GM20431 (cell line): ENCODE data around the gene PALLD.

Experiments used
- in situ Hi-C: fragments of 300-500 bp; cut with MseI, MboI; formaldehyde crosslinking; loops from one replicate; pipeline ENCODE4 v1.15.0; 2020; ENCODE audit warnings: low sequenced_read_pairs; ENCODE audit not compliant: unreplicated experiment

PALLD gene

DNA sequence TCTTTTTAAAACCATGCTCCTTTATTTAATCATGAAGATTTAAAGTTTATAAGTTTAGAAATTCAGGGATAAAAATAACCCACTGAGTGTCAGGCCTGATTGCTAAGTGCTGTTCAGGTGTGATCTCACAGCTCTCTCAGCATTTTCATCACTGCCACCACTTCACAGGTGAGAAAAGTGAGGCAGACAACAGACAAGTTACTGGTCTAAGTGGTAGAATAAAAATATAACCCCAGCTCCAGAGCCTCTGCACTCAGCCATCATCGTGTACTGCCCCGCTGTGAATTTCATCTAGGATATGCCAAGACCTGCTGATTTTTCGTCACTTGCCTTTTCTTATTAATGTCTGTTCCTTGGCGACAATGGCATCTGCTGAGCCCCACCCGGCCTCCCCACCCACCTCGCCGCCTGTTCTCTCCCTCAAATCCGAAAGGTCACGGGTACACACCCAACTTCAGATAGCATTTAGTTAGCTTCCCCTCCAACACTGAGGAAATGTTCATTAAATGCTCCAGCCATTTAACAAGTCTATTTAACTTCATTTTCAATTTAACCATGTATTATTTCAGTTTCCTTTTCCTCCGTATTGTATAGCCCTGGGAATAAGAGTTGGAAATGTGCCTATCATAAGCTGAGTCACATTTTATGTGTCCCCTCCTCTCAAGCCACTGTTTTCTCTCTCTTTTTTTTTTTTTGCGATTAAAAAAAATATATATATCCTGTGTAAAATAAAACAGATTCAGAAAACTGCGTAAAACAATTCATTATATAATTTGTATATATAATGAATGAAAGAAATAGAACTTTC is 276.7 kb downstream of the PALLD start:
- in situ Hi-C loops = no loop called here

DNA sequence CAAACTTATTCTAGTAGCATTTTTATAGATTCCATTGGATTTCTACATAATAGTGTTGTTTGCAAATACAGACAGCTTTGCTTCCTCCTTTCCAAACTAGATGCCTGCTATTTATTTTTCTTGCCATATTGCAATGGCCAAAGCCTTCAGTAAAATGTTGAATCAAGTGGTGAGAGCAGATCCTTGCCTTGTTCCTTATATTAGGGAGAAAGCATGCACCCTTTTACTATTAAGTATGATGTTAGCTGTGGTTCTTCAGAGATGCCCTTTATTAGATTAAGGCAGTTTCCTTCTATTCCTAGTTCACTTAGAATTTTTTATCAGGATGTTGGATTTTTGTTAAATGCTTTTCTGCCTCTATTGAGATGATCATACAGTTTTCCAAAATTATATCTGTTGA is 279.5 kb downstream of the PALLD start:
- in situ Hi-C loops = no loop called here

DNA sequence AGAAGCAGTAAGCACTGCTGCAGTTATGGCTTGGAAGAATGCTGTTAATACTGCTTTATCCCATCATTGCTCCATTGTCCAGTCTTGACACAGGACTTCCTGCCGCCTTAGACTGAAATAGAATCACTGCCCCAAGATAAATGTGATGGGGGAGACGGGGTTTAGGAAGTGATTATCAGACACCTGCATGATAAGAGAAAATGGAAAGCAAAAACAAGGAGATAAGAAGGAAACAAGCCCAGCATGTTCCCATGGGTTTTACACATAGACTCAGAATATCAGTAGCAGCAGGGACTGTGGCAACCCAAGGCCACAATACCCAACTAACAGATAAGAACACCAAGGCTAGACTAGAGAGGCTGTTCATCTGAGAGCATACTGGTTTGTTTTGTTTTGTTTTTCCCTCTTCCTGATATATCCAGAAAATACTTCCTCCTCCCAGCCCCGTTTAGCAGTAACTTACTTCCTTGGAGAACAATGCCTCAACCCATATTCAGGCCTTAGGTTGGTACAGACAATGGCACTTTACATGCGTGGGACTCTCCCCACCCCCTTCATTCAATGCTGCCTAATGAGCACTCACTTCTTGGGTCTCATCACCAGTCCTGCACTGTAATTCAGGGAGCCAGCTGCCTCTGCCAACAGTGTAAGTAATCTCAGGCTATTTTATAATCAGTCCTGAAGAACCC is 280.6 kb downstream of the PALLD start:
- in situ Hi-C loops = no loop called here

DNA sequence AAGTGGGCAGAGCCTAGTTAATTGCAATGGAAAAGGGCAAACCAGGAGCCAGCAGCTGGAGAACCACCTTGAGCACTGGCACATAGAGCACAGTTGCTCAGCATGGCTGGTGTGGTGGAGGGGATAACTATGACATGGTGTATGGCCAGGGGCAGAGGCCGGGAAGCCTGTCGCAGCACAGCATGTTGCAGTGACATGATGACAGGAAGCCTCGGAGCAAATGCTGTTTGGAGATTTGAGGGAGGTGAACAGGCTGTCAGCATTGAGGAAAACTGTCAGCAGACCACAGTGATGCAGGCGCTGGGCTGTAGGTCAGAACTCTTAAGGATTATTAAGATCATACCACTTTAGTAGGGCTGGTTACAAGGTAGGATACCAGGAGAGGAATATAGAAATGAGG is 284.5 kb downstream of the PALLD start:
- in situ Hi-C loops = no loop called here

DNA sequence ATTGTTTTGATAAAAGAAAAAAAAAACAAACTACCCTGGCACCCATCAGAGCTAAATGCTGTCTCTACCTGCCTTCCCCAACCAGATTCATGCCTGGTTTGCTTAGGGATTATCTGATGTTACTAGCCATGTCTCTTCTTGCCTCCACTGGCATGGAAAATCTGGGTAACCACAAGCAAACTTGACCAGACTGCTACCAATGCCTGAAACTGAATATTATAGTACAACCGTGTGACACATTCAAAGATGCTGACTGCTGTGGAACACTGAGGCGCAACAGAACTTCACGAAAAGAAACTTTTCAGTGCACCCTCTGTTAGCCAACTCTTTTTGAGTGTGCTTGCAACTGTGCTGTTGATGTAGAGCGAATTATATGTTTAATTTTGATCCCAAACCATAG is 285.1 kb downstream of the PALLD start:
- in situ Hi-C loops = no loop called here

DNA sequence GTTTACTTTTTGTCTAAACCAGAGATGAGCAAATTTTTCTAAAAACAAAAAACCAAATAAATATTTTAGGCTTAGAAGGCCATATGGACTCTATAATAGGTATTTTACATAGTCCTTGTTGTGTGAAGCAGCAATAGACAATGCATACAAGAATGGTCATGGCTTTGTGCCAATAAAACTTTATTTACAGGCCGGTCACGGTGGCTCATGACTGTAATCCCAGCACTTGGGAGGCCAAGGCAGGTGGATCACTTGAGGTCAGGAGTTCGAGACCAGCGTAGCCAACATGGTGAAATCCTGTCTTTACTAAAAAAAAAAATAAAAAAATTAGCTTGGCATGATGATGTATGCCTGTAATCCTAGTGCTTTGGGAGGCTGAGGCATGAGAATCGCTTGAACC is 285.6 kb downstream of the PALLD start:
- in situ Hi-C loops = no loop called here

DNA sequence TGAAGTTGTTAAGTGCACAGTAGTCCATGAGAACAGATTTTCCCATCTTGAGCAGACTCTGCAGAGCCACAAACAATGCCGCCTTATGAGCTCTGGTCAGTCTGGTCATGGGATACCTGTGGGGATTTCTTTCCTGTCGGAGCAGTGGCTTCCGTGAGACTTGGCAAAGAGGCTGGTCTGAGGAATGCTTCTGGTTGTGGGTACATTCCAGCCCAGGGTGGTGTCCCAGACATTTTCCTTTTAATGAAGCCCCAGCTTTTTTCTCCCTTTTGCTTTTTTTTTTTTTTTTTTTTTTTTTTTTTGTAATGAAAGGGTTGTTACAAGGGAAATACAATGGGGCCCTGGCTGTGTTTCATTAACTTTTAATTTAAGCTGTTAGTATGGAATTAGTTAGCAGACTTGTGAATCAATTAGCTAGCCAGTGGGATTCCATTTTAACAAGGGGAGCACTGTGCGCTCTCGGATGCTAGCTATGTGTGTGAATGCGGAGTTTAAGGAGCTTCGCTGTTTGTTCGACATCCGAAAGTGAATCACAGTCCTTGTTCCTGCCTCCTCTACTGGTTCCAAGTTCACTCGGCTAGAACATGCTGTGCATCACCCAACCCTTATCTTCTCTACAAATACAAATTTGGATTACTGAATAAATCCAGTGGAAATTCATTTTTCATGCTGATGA is 288.1 kb downstream of the PALLD start:
- in situ Hi-C loops = no loop called here

DNA sequence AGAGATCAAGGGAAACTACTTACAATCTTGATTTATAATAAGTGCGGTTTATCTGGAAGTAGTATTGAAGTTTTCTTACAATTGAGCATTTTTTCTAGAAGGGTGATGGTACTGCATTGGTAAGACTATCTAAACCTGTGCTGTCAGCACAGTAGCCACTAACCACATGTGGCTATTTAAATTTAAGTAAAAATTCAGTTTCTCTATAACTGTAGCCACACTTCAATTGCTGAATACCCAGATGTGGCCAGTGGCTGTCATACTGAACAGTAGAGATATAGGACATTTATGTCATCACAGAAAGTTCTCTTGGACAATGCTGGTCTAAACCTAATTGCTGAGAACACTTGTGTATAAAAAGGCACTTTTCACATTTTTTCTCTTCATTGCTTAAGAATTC is 290.5 kb downstream of the PALLD start:
- in situ Hi-C loops = no loop called here

DNA sequence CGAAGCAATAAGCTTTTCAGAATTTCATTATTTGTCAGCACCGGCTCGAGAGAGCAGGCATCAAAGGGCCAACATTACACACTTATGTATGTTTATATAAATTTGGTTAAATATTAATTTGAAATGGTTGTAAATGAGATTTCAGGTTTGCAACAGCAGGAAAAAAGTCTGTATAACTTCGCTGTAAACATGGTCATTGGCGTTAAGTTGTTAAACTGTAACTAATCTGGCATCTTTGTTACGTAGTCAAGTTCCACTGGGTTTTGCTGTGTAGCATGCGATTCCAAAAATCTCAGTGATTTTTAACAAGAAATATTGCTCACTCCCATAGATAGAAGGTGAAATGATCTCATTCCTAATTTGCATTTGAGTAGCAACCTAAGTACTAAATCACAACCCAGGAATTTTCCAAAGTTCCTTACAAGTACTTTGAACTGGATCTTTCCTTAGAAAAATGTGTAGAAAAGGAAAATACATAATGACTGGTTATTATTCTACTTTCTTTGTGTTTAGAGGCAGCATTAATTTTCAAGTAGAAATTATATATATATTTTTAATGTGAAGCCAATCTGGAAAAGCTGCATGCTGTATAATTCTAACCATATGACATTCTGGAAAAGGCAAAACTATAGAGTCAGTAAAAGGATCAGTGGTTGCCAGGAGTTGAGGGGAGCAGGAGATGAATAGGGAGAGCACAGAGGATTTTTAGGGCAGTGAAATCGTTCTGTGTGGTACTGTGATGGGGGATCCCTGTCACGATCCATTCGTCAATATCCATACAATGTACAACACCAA is 291.1 kb downstream of the PALLD start:
- in situ Hi-C loops = no loop called here

DNA sequence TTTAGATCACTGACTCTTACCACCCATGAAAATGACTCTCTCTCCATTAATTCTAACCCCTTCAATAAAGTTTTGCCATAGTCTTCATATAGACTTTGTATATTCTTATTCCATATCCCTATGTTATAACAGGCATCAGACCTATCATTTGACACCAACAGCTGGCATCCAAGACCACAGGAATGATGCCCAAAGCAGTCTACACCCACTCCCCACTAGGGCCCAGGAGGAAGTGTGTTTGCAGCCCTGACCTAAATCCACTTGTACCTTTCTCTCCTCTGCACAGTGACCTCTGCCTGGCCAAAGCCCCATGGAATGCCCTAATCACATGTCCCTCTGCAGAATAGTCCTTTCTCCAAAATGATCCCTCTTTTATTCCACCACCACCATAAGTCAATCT is 294.0 kb downstream of the PALLD start:
- in situ Hi-C loops = no loop called here

DNA sequence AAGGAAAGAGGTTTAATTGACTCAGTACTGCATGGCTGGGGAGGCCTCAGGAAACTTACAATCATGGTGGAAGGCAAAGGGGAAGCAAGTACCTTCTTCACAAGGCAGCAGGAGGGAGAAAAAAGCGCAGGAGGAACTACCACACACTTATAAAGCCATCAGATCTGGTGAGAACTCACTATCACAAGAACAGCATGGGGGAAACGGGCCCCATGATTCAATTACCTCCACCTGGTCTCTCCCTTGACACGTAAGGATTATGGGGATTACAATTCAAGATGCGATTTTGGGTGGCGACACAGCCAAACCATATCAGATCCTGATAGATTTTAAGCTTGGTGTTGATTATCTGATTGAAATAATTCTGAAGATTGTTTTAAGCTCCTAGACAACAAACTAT is 294.5 kb downstream of the PALLD start:
- in situ Hi-C loops = no loop called here

DNA sequence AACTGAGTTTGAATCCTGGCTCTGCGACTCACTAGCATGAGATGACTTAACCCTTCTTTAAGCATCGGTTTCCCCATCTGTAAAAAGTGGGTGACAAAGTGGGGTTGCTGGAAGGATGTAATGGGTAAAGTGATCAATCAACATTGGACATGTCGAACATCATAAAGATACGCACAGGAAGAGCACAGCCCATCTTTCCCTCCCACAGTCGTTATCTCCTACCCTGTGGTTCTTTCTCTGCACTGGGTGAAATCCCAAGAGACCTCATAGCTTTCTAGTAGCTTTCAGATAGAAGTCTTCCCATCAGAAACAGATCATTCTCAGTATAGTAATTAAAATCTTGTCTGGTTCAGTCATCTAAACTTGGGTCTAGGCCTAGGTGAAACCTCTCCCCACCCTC is 296.7 kb downstream of the PALLD start:
- in situ Hi-C loops = no loop called here

DNA sequence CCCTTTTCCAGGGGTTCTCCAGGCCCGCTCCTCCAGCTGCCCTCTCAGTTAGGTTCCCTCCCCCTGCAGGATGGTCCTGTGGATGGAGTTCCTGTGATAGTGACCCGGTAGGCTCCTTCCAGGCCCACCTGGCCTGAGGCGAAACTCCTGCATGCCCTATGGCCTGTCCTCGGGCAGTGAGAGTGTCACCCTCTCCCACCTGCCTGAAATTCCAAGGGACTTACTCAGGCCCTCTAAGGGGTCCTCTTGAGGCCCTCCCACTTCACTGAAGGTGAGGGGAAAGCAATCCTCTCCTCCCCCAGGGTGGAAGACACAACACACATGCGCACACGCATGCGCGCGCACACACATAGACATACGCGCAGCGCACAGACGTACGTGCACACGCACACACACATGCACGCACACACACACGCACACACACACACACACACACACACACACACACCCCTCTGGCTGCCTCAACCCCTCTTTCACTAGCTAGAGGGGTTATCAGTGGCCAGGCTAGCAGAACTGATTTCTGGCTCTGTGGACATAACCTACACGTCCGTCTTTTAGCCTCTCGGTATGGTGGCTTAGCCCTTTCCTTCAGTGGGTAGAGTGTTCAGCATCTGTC is 297.3 kb downstream of the PALLD start:
- in situ Hi-C loops = no loop called here

DNA sequence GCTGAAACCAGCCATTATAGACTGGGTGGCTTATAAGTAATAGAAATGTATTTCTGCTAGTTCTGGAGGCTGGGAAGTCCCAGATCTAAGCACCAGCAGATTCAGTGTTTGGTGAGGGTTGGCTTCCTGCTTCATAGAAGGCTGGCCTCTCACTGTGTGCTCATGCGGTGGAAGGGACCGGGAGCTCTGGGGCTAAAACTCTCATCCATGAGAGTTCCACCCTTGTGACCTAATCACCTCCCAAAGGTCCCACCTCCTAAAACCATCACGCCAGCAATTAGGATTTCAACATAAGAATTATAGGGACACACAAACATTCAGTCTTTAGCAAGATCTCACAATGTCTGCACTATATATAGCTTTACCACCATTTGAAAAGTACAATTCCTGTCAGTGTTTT is 298.0 kb downstream of the PALLD start:
- in situ Hi-C loops = no loop called here

DNA sequence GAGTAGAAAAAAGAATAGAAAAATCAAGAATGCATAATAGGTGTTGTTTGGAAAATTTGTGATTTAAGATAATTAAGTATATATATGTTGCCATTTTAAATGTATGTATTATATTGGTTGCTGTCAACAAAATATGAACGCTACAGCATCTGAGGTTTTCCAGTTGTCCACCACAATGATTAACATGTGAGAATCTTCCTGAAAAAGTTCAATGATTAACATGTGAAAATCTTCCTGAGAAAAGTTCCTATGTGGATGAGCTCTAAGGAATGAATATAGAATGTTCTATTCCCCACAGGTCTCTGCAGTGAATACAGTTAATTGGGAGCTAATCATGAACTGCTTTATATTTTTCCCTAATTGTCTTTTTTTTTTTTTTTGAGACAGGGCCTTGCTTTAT is 298.5 kb downstream of the PALLD start:
- in situ Hi-C loops = no loop called here

DNA sequence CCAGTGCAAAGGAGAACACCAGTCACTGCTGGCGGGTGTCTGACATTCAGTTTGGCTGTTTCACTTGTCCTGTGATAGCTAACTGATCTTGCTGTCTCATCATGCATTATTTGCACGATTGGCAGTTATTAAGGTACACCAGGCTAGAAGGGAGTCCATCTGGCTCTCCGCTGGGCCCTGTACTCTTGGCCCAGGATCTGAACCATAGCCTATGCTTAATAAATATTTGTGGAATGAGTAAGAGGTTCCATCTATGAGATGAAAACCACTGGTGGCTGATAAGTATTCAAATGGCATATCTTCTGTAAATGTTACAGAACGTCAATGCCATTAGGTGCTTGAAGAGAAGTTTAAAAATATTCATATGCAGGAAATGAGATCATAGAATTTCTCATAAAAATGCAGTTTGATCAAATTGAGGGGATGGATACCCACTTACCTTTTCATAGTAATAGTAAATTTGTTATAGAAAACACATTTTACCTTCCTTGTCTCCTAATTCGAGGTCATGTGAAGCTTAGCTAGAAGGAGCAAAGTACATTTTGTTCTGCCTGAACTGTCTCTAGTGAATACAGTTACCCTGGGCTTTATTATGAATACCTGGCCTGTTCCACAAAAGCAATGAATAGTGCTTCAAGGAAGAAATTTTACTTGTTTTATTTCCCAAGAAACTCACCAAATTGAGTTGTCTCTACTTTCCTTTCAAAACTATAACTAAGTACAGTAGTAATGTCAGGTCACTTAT is 299.7 kb downstream of the PALLD start:
- in situ Hi-C loops = no loop called here

DNA sequence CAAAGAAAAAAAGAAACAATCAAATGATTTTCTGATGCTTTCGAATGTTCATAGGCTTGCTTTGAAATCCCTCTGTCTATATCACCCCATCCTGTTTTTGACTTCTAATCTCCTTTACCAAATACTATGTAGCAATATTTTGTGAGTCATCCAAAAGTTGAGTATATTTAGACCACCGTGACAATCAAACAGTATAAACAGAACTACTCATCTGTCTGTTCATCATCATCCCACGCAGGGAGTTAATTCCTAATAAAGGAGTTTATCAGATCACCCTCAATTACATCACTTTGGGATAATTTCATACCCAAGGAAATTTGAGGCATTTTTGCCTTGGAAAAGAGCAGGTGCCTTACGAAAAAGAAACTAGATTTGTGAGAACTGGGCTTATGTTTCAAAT is 300.3 kb downstream of the PALLD start:
- in situ Hi-C loops = no loop called here

DNA sequence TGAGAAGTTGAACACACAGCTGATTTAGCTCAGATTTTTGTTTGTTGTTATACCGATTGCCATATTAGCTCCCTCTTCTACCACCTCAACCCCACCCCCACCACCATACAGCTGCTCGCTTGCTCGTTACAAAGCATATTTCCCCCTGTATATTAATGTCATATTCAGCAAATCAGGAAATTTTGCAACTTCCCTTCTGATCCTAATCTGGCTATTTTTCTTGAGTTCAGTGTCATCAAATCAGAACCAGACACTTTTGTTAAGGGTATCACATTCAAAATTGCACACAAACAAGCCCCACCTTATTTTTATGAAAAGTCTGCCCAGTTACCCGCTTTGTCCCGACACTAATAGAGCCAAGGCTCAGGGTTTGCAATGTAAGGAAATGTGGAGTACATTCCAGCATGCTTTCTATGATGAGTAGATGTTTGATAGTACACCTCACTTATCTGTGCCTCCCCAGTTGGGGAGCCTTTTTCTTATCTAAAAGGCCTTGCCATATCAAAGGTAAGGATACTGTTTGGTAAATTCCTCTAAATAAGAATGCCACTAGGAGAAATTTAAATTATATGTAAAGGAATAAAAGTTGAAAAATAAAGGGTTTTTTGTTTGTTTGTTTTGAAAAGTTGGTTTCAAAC is 301.0 kb downstream of the PALLD start:
- in situ Hi-C loops = no loop called here

DNA sequence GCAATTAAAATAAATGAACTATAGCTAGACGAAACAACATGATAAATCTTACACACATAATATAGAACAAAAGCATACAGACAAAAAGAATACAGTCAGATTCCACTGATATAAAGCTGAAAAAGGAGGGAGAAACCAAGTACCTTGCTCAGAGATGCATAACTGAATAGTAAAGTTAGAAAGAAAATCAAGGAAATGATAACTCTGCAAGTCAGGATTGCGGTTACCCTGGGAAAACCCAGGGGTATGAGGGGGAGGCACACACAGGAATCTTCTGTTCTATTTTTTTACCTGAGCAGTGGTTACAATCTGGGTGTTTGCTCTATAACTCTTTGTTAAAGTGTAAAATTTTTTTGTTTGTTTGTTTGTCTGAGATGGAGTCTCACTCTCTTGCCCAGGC is 304.1 kb downstream of the PALLD start:
- in situ Hi-C loops = no loop called here
